DMS79 treated with DMSO at 0.1 percent for 48 hours (cell line): ENCODE measurements around the gene CIDEC.

Experiments used
- DNase-seq: peaks from one replicate; lab custom pipeline; 2025; lab: John Stamatoyannopoulos, UW

The CIDEC gene, protein sequence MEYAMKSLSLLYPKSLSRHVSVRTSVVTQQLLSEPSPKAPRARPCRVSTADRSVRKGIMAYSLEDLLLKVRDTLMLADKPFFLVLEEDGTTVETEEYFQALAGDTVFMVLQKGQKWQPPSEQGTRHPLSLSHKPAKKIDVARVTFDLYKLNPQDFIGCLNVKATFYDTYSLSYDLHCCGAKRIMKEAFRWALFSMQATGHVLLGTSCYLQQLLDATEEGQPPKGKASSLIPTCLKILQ

DNA sequence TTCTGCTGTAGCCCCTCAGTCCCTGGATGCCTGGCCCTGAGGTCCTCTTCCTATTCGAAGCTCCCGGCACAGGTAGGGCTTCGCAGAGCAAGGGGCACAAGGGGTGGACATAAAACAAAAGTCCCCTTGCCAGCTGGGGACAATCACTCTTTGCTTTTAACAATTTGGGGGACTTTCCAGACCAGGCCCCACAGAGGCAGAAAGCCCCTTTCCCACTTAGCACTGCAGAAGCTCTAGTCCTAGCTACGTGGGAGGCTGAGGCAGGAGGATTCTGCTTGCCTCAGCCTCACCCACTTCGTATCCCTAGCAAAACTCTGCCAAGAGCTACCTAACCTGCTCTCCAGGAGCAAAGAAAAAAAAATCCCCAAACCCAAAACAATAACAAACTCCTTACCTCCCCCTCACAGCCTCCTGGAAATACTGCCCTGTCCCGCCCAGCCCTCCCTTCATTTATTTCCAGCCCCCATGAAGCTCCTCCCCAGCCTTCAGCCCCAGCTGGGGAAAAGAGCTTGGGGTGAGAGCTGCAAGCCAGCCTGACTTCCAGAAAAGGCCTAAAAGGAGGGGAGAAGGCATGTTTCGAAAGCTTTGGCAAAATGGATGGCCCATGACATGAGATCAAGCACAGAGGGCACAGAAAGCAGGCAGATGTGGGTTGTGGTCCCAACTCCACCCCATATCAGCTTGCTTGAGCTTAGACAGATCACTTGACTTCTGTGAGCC, at the start of gene CIDEC:
Gene CIDEC, minus strand, starts transcription at position 424 of the 720 bp plus-strand sequence. CDS start 1,767 bp downstream, outside the sequence.
- DNase-seq: no peak

DNA sequence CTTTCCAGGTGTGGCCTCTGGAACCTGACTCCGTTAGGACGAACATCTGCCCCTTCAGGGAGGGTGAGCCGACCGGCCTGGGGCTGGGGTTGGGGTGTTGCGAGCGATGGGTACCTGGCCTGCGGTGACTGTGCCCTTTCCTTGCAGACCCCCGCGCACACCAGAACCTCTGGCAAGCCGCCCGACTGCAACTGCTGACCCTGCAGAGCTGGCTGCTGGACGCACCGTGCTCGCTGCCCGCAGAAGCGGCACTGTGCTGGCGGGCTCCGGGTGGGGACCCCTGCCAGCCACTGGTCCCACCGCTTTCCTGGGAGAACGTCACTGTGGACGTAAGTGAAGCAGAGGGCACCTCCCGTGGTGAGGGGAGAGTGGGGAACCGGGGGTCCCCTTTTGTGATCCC, 48.1 kb upstream of the CIDEC start:
- DNase-seq: no peak

DNA sequence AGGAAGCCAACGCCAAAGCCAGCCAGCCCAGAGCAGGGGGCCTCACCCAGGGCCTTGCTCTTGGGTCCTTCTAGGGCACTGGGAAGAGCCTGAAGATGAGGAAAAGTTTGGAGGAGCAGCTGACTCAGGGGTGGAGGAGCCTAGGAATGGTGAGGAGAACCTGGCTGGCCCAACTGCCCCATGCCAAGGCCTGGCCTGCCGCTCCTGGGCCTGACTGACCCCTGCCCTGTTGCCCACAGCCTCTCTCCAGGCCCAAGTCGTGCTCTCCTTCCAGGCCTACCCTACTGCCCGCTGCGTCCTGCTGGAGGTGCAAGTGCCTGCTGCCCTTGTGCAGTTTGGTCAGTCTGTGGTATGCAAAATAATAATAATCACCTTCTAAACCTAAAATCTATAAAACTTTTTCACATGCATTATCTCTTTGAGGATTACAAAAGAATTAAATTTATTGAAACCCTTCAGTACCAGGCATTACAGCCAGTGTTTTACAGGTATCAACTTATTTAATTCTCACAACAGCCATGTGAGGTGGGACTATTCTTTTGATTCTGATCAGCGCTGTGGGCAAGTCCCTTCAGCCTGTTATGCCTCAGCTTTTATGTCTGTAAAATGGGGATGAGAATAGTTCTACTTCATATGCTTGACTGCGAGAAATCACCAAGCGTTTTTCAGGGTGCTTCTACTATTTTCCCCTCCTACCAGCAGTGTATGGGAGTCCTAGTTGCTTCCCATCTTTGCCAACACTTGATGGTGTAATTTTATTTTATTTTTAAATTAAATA, 38.4 kb upstream of the CIDEC start:
- DNase-seq: no peak

DNA sequence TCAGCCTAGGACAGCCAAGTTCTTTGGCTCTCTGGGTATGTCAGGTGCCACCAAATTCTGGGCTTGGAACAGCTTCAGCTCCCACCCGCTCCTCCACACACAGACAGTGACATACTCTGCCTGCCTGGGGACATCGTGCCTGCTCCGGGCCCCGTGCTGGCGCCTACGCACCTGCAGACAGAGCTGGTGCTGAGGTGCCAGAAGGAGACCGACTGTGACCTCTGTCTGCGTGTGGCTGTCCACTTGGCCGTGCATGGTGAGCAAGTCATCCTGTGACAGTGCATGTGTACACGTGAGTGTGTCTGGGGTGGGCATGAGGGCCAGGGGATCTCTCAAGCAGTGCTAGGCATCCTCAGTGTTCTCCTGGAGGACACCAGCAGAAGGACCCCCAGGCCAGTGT, 37.8 kb upstream of the CIDEC start:
- DNase-seq: no peak

DNA sequence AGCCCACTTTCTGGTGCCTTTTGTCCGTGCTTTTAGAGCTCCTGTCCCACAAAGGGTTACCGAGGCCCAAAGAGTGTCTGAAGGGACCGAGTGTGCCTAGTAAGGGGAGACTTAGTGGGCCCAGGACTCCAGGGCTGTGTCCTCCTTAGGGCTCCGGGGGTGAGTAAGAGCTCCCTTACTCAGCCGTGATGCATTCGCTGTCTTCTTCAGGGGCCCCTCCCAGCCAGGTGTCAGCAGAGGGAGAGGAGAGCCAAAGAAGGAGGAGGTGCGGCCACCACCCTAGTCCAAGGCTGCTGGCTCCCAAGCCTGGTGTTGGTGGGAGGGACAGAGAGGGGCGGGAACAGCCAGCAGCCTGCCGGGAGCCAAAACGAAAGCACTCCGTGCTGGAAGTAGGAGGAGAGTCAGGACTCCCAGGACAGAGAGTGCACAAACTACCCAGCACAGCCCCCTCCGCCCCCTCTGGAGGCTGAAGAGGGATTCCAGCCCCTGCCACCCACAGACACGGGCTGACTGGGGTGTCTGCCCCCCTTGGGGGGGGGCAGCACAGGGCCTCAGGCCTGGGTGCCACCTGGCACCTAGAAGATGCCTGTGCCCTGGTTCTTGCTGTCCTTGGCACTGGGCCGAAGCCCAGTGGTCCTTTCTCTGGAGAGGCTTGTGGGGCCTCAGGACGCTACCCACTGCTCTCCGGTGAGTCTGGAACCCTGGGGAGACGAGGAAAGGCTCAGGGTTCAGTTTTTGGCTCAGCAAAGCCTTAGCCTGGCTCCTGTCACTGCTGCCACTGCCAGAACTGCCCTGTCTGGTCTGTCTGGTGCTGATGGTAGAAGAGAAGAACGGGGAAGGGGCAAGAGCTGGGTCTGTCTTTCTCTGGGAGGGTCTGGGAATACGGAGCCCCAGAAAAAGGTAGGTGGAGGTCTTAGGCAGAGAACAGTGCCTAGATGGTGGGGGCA, 37.0 kb upstream of the CIDEC start, which contains the start of gene IL17RC:
Gene IL17RC, plus strand, starts transcription at position 365 of the 947 bp plus-strand sequence. Its CDS starts 218 bp downstream, at position 583.
- peak; percentile 60 for DNase-seq

DNA sequence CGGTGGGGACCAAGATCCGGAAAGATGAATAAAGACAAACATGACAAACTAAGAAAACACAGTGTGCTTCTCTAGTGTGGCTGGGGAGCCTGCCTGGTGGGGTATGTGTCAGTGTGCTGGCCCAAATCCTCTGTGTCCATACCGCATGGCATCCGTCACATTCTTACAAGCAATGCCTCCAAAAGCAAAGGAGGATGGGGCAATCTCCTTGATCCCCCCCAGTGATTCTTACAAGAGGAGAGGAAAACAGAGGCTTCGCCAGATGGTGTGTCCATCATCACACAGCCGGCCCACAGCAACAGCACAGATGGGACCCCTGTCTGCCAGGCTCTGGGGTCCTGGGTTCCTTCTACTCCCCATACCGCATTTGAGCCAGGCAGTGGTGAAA, 36.3 kb upstream of the CIDEC start:
- DNase-seq: no peak

DNA sequence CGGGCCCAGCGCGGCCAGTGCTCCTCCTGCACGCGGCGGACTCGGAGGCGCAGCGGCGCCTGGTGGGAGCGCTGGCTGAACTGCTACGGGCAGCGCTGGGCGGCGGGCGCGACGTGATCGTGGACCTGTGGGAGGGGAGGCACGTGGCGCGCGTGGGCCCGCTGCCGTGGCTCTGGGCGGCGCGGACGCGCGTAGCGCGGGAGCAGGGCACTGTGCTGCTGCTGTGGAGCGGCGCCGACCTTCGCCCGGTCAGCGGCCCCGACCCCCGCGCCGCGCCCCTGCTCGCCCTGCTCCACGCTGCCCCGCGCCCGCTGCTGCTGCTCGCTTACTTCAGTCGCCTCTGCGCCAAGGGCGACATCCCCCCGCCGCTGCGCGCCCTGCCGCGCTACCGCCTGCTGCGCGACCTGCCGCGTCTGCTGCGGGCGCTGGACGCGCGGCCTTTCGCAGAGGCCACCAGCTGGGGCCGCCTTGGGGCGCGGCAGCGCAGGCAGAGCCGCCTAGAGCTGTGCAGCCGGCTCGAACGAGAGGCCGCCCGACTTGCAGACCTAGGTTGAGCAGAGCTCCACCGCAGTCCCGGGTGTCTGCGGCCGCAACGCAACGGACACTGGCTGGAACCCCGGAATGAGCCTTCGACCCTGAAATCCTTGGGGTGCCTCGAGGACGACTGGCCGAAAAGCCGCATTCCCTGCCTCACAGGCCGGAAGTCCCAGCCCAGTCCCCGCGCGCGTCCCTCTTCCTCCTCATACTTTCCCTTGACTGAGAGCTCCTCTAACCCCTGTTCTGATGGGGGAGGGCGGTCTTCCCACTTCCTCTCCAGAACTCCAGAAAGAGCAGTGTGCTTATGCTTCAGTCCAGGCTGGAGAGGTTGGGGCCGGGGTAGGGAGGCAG, 35.4 kb upstream of the CIDEC start:
- peak; percentile 19 for DNase-seq

DNA sequence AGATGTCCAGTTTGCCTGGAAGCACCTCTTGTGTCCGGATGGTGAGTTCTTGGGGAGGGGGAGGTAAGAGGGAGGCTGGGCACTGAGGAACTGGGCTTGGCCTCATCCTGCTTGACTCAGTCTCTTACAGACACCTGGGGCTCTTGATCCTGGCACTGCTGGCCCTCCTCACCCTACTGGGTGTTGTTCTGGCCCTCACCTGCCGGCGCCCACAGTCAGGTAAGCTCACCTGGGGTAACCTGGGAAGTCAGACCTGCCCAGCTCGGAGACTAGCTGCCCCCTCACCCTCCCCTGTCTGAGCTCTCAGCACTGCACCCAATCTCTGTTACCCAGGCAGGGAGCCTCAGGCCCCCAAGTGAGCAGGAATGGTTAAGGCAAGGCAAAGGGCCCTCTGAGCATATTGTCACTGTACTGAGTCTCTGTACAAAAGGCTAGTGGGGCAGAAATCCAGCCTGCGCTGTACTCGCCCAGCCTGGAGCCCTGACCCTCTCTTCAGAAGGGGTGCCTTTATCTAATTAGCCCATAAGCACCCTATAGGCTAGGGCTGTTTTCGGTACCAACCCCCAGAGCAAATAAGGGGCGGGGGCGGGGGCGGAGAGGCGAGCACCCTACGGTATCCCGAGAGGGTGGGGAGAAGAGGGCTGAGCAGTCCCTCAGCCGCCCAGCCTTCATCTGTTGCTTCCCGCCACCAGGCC, 34.7 kb upstream of the CIDEC start:
- no peak for DNase-seq

DNA sequence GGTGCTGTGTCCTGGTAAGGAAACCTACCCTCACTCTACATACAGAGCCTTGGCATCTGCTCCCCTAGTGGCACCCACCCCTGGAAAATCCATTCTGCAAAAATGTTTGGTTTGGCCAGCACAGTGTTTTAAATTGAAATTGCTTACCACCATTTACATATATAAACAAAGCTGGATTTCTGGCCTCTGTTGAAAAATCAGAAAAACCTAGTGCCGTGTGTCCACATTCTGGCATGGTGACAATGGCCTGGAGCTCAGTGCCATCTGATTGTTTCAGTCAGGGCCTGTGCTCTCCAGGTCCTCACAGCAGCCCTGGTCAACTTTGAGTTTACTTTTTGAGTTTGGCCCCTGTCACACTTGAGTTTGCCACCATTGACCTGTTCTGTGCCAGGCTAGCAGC, 34.0 kb upstream of the CIDEC start:
- no peak for DNase-seq

DNA sequence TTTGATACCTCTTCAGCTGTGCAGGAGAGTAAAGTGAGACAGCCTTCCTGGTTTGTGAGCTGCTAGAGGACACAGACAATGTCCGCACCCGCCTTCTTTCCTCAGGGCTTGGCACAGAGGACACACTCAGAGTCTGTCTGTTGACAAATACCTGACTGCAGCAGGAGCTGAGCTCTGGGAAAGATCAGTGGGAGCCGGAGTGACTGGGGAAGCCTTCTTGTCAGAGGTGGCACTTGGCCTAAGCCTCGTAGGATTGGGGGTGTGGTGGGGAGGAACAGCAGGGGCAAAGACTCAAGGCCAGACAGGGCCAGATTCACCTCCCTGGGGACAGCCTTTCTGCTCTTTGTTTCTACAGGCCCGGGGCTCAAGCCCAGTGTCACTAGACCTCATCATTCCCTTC, 33.5 kb upstream of the CIDEC start:
- DNase-seq: no peak

DNA sequence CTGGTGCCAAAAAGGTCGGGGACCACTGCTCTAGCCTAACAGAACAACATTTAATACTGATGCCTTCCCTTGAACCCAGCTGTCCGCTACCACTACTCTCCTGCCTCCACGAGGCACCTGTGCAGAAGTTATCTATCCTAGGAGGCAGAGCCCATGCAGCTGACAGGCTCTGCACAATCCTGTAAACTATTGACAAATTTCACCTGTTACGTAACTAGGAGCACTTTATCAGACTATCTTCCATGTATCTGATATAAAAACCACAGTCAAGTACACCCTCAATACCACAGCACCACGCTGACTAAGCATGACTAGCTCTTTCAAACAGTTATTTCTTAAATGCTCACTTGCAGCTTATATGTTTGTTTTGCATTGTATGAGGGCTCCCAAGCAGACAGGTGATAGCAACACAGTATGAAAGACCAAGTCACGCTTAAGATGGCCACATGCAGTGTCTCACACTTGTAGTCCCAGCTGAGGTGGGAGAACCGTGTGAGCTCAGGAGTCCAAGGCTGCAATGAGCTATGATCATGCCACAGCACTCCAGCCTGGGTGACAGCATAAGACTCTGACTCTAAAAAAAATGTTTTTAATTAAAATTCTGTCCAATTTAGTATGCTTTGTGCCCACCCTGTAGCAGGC, 32.4 kb upstream of the CIDEC start:
- peak; percentile 21 for DNase-seq

DNA sequence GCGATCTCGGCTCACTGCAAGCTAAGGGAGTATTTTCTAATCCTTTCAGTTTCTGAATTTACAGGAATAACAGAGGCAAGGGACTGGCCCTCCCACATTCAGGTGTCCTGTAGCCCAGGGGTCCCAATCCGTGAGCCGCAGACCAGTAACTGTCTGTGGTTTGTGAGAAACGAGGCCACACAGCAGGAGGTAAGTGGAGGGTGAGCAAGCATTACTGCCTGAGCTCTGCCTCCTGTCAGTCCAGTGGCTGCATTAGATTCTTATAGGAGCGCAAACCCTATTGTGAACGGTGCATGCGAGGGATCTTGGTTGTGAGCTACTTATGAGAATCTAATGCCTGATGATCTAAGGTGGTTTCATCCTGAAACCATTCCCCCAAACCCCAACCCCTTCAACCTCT, 31.8 kb upstream of the CIDEC start:
- no peak for DNase-seq

DNA sequence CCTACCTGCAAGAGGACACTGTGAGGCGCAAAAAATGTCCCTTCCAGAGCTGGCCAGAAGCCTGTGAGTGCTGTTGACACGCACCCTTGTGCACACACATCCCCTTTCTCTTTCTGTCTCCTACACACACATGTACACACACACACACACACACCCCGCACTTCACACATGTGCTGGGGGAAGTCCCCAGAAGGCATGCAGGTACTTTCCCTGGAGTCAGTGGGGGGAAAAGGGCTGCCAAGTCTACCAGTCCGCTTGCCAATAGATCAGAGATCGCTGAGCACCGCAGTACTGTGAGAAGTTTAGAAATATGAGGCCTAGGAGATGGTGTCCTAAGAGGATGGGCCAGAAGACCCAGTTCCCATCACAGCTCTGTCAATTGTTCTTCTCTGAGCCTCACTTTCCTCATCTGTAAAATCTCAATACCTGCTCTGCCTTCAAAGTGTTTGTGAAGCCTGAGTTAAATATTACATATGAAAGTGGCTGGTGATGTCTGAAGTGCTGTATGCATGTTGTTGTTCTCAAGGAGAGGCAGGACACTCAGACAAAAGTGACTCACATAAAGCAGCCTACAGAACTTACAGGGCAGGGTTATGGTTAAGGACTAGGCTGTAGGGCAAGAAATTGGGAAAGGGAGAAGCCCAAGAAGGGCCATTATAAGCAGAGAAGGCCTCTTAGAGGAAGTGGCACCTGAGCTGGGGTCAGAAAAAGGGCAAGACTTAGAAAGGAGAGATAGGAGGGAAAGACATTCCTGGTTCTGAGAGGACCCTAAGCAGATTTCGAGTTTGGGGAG, 29.4 kb upstream of the CIDEC start:
- DNase-seq: no peak

DNA sequence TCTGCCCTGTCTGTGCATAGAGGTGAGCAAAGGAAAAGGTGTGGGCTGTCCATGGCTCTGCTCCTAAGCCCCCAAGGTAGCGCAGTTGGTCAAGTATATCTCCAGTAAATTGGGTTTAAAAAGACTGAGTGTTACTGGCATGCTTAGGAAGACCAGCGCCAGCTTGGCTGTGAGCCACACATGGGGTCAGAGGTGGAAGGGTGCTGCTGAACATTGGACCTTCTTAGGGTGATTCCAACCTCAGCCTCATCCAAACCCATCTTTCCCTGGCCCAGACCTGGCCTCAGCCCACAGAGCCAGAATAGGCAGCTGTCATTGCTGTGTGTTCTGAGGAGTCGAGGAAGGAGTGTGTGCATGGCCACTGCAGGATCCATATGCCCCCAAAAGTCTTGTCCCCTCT, 28.2 kb upstream of the CIDEC start:
- no peak for DNase-seq

DNA sequence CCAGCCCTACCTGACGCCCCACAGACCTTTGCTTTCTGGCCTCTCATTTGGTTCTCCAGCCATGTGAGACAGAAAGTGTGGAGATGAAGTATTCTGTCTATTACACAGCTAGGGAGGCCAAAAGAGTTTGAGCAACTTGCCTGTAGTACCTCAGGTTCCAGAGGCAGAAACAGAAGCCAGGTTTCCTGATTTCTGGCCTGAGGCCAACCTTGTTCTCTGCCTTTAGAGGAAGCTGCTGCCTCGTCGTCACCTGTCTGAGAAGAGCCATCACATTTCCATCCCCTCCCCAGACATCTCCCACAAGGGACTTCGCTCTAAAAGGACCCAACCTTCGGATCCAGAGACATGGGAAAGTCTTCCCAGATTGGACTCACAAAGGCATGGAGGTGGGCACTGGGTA, 26.4 kb upstream of the CIDEC start:
- DNase-seq: no peak

DNA sequence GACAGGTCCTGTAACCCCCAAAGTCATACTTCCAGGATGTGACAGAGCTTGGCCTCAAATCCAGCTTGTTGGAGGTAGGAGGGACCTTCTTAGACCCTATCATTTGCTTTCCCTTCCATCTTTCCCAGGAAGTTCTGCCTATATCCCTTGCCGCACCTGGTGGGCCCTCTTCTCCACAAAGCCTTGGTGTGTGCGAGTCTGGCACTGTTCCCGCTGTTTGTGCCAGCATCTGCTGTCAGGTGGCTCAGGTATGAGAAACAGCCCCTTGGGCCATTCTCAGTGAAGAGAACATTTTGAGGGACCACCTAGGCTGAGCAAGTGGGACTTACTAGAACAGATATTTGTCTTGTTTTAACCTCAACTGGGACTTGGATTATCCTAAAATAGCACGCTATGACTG, 23.9 kb upstream of the CIDEC start:
- no peak for DNase-seq

DNA sequence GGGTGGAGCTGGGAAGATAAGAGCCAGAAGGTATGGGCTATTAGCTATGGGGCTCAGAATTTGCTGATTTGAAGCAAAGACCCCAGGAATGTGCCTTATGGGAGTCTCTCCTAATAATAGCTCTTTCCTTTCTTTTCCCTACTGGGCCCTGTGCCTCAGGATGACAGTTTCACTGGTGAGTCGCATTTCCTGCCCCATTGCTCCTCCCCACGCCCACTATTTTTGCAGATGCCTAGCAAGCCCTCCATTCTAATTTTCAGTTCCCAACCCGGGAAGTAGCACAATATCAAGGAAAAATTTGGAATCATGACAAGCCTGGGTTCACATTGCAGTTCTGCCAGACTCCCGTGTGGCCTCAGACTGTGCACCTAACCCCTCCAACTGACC, 23.2 kb upstream of the CIDEC start:
- DNase-seq: no peak

DNA sequence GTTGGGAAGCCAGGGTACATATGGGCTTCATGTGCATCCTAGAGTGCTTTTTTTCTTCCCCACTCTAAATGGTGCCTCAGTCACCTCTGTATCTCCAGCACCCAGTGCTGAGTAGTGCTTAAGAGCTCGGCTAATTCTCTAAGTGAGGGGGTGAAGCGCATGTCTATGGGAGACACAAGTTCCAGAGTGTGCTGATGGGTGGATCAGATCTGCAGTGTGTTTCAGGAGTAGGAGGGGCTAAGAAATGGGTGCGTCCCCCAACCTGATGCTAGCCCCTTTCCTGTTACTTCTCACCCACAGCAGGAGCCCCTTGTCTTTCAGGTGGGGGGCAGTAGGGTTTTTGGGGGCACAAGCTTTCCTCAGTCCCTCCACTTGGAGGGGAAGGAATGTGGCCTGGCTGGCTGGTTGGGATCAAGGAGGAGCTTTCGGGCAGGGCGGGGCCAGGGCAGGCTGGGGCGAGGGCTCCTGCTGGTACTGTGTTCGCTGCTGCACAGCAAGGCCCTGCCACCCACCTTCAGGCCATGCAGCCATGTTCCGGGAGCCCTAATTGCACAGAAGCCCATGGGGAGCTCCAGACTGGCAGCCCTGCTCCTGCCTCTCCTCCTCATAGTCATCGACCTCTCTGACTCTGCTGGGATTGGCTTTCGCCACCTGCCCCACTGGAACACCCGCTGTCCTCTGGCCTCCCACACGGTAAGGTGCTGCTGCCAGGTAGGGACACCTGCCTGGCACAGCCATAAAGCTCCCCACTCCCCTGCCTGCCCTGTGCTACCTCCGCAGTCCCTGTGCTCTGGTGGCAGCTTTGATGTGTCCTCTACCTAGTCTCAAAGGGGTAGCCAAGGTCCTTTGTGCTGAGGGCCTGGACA, 22.6 kb upstream of the CIDEC start, which contains the start of gene IL17RE:
Gene IL17RE, plus strand, starts transcription at position 477 of the 866 bp plus-strand sequence. Its CDS starts 85 bp downstream, at position 562.
- DNase-seq: no peak
